Measurements from ENCODE around the gene ATN1. TPM values are rescaled to one million over a fixed set of nuclear protein-coding genes. Genes with fewer than 3 reads are reported as not detected.

The ATN1 gene
- total and polyA plus RNA-seq, 7 donors = 30.1 to 138 (median 53.8) TPM

DNA sequence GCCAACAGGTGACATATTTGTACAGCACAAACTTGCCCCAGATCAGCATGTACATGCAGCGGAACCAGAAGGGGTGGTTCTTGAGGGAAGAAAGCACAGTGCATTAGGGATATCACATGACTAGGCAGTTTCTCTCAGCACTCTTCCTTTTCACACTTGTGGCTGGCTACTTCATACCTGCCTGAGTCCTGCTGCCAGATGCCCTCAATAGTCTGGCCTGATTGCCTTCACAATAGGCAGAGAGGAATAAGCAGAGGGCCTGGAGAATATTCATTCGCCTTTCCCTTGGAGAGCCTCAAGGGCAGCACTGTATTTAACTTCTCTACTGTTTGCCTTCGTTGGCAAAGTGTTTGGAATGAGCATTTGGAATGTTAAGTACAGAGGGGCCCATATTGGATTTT is 50.9 kb downstream of the ATN1 start:
- no peaks in the 10 kb centered on the region for H3K27me3 ChIP-seq
- H3K9me3 ChIP-seq = no peaks in the 10 kb centered on the region
- TF ChIP-seq EP300 (IDR thresholded peaks at IDR 0.05) (no peak), POLR2AphosphoS5 (IDR thresholded peaks at IDR 0.05) (no peak), POLR2A (IDR thresholded peaks at IDR 0.05) (no peak)
- TF ChIP-seq, protein P1, sequence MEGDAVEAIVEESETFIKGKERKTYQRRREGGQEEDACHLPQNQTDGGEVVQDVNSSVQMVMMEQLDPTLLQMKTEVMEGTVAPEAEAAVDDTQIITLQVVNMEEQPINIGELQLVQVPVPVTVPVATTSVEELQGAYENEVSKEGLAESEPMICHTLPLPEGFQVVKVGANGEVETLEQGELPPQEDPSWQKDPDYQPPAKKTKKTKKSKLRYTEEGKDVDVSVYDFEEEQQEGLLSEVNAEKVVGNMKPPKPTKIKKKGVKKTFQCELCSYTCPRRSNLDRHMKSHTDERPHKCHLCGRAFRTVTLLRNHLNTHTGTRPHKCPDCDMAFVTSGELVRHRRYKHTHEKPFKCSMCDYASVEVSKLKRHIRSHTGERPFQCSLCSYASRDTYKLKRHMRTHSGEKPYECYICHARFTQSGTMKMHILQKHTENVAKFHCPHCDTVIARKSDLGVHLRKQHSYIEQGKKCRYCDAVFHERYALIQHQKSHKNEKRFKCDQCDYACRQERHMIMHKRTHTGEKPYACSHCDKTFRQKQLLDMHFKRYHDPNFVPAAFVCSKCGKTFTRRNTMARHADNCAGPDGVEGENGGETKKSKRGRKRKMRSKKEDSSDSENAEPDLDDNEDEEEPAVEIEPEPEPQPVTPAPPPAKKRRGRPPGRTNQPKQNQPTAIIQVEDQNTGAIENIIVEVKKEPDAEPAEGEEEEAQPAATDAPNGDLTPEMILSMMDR (IDR thresholded peaks at IDR 0.05) = no peak
- no peak overlapping the region for H3K4me3 ChIP-seq
- intact Hi-C loops (cut with DNase I) = no loop called here
- peaks cover 34 to 94% (median 64%) of the 10 kb centered on the region in 4 donors for H3K36me3 ChIP-seq
- no peaks in the 10 kb centered on the region for H3K4me1 ChIP-seq
- 81 to 85% methylated on average over 3 of the region's 3 CpGs for WGBS, 2 donors
- no peak for DNase-seq
- H3K27ac ChIP-seq = no peak overlapping the region

DNA sequence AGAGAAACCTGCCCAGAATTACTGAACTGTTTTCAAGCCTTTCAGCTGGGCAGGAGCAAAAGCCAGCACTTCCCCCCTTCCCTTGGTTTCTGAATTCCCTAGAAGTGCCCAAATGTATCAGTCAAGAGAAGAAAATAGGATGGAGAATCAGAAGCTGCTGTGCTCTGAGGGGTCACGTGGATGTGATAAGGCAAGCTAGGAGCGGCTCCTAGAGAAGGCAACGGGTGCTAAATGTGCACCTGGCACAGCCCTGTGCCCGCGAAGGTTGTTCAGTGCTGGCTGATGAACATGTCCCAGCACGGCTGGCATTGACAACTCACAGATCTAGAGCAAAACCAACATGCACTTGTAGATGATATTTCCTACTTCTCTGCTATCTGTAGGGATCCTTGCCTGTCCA is 51.3 kb downstream of the ATN1 start:
- 61 to 86% methylated on average over 6 of the region's 6 CpGs for WGBS, 2 donors
- no peaks in the 10 kb centered on the region for H3K27me3 ChIP-seq
- H3K27ac ChIP-seq = no peak overlapping the region
- intact Hi-C loops (cut with DNase I) = no loop called here
- TF ChIP-seq, protein P1 (IDR thresholded peaks at IDR 0.05) = no peak
- TF ChIP-seq POLR2AphosphoS5 (IDR thresholded peaks at IDR 0.05) (no peak), POLR2A (IDR thresholded peaks at IDR 0.05) (no peak), EP300 (IDR thresholded peaks at IDR 0.05) (no peak)
- H3K9me3 ChIP-seq = no peaks in the 10 kb centered on the region
- H3K4me3 ChIP-seq = no peak overlapping the region
- H3K36me3 ChIP-seq = peaks cover 32 to 93% (median 62%) of the 10 kb centered on the region in 4 donors
- no peaks in the 10 kb centered on the region for H3K4me1 ChIP-seq
- DNase-seq = no peak

DNA sequence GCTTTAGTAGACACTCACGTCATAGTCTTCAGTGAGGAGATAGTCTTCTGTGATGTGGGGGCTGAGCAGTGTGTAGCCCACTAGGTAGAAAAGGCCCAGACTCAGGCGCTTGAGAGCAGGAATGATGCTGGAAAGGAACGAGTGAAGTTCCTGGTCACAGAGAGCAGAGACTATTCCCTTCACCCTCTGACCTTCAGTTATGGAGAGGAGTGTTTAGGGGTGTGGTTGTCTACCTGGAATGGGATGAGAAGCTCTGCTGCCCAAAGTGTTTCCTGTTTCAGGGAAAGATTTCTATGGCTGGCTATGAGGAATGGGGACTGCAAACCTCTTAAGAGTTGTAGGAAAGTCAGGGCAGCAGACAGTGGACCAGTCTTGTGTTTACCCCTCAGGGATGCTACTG is 51.7 kb downstream of the ATN1 start:
- no peak overlapping the region for H3K27ac ChIP-seq
- no peak overlapping the region for H3K4me3 ChIP-seq
- H3K9me3 ChIP-seq = no peaks in the 10 kb centered on the region
- intact Hi-C loops (cut with DNase I) = no loop called here
- peaks cover 32 to 93% (median 58%) of the 10 kb centered on the region in 4 donors for H3K36me3 ChIP-seq
- DNase-seq = no peak
- TF ChIP-seq, protein P1 (IDR thresholded peaks at IDR 0.05) = no peak
- no peak for TF ChIP-seq POLR2AphosphoS5 (IDR thresholded peaks at IDR 0.05)
- TF ChIP-seq EP300 (IDR thresholded peaks at IDR 0.05) = no peak
- no peak for TF ChIP-seq POLR2A (IDR thresholded peaks at IDR 0.05)
- H3K27me3 ChIP-seq = no peaks in the 10 kb centered on the region
- 57 to 84% methylated on average over 3 of the region's 3 CpGs for WGBS, 2 donors
- H3K4me1 ChIP-seq = no peaks in the 10 kb centered on the region

GRCh38 chr12:6980075-6980474 is 52.3 kb downstream of the ATN1 start:
- H3K4me1 ChIP-seq = no peaks in the 10 kb centered on the region
- intact Hi-C loops (cut with DNase I) = no loop called here
- H3K36me3 ChIP-seq = peaks cover 27 to 90% (median 53%) of the 10 kb centered on the region in 4 donors
- TF ChIP-seq, protein P1 (IDR thresholded peaks at IDR 0.05) = no peak
- TF ChIP-seq POLR2AphosphoS5 (IDR thresholded peaks at IDR 0.05) = no peak
- TF ChIP-seq POLR2A (IDR thresholded peaks at IDR 0.05) = no peak
- TF ChIP-seq EP300 (IDR thresholded peaks at IDR 0.05) = no peak
- WGBS, 2 donors = 97 to 98% methylated on average over 4 of the region's 4 CpGs
- H3K4me3 ChIP-seq = no peak overlapping the region
- no peak for DNase-seq
- H3K9me3 ChIP-seq = no peaks in the 10 kb centered on the region
- no peaks in the 10 kb centered on the region for H3K27me3 ChIP-seq
- H3K27ac ChIP-seq = no peak overlapping the region

GRCh38 chr12:6980740-6981139 is 53.0 kb downstream of the ATN1 start:
- no peak for DNase-seq
- Histone ChIP-seq H3K4me1 (no peaks in the 10 kb centered on the region), H3K36me3 (peaks cover 24 to 84% (median 46%) of the 10 kb centered on the region in 4 donors), H3K9me3 (no peaks in the 10 kb centered on the region), H3K27me3 (no peaks in the 10 kb centered on the region), H3K27ac (no peak overlapping the region), H3K4me3 (no peak overlapping the region)
- intact Hi-C loops (cut with DNase I) = no loop called here
- TF ChIP-seq EP300 (IDR thresholded peaks at IDR 0.05) = no peak
- TF ChIP-seq, protein P1 (IDR thresholded peaks at IDR 0.05) = no peak

Measured in sigmoid colon (tissue), 7 donors.